DND-41 (cell line): ENCODE results near the gene METTL13.

ENCODE experiments used
- ATAC-seq: fragments of 200-7000 bp; cut with Tn5 transposase; 3 replicates; pipeline ENCODE4 v1.9.1; 2021; ENCODE audit warnings: low read depth; ENCODE audit not compliant: insufficient read depth
- DNase-seq: peaks from one replicate; pipeline ENCODE4 v3.0.0-alpha.2; 2020
- H2AFZ ChIP-seq: 2 replicates; pipeline ENCODE4 v1.6.0; 2012; ENCODE audit warnings: low read depth, low read length
- H3K27ac ChIP-seq: 2 replicates; pipeline ENCODE4 v1.5.1; 2012; ENCODE audit warnings: low read length, inconsistent platforms
- H3K27me3 ChIP-seq: fragments of 200-600 bp; sonication (generic); 2 replicates; pipeline ENCODE4 v1.6.0; 2012; ENCODE audit warnings: low read length, mild to moderate bottlenecking, inconsistent platforms; ENCODE audit not compliant: insufficient read depth, poor library complexity
- H3K36me3 ChIP-seq: 2 replicates; pipeline ENCODE4 v1.5.1; 2012; ENCODE audit warnings: low read length, inconsistent platforms; ENCODE audit not compliant: insufficient read depth
- H3K4me1 ChIP-seq: 2 replicates; pipeline ENCODE4 v1.5.1; 2012; ENCODE audit warnings: mild to moderate bottlenecking, low read length; ENCODE audit not compliant: insufficient read depth
- H3K4me2 ChIP-seq: 2 replicates; pipeline ENCODE4 v1.6.0; 2012; ENCODE audit warnings: mild to moderate bottlenecking, moderate library complexity, low read length, inconsistent platforms; ENCODE audit not compliant: insufficient read depth
- H3K4me3 ChIP-seq, 2 experiments: fragments of 200-600 bp in 1 of 2; shearing (Covaris generic) in 1 of 2; 2 replicates each; pipeline ENCODE4 v1.5.1; 2012 to 2016; ENCODE audit warnings: inconsistent platforms in 2 of 2, low read length in 2 of 2, mild to moderate bottlenecking in 2 of 2, low read depth in 1 of 2, moderate library complexity in 1 of 2
- H3K79me2 ChIP-seq: 2 replicates; pipeline ENCODE4 v1.6.0; 2012; ENCODE audit warnings: low read length, inconsistent platforms; ENCODE audit not compliant: insufficient read depth
- H3K9ac ChIP-seq: 2 replicates; pipeline ENCODE4 v1.6.0; 2012; ENCODE audit warnings: low read depth, mild to moderate bottlenecking, inconsistent platforms, low read length, moderate library complexity
- H3K9me3 ChIP-seq: 2 replicates; pipeline ENCODE4 v1.5.1; 2012; ENCODE audit warnings: low read length, moderate library complexity, mild to moderate bottlenecking, inconsistent platforms; ENCODE audit not compliant: insufficient read depth, severe bottlenecking
- H4K20me1 ChIP-seq: 2 replicates; pipeline ENCODE4 v1.6.0; 2012; ENCODE audit warnings: low read length; ENCODE audit not compliant: insufficient read depth
- EZH2 ChIP-seq: IDR thresholded peaks from 3 replicates; pipeline ENCODE4 v1.6.1; 2012; ENCODE audit warnings: borderline replicate concordance, low read depth, mild to moderate bottlenecking, moderate library complexity, low read length, inconsistent platforms; ENCODE audit not compliant: severe bottlenecking
- TF ChIP-seq, protein P1 (sequence below): IDR thresholded peaks from 2 replicates; pipeline ENCODE4 v1.5.1; 2012; ENCODE audit warnings: borderline replicate concordance, low read length, moderate library complexity, mild to moderate bottlenecking; ENCODE audit not compliant: poor library complexity, severe bottlenecking; ENCODE audit errors: extremely low read depth

The METTL13 gene

DNA sequence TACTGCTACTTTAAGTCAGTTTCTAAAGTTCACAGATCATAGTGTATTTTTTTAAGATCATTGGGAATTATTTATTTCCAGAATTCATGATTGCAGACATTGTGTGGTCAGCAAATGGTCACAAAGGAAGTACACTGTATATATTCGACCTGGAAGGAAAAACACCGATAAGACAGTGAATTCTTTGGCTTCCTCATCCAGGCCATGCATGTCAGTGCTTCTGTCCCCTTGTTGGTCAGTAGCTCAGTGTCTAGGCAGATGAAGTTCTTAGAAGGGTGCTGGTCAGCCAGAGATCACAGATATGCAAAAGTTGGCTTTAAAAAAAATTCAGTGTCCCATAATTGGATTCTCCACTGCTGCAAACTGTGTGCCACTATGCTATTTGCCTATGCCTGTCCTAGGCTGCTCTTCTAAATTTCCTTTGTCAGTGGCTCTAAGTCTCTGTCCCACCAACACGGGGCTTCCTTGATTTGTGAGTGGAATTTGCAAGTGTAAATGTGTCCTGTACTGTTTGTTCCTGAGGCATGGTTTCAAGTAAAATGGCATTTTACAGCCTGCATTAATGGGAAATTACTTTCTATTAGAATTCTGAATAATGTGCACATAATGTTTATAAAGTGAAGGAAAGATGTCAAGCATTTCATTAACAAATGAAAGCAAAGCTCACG lies 27.6 kb upstream of the METTL13 start:
- no peak for TF ChIP-seq EZH2
- TF ChIP-seq, protein P1, sequence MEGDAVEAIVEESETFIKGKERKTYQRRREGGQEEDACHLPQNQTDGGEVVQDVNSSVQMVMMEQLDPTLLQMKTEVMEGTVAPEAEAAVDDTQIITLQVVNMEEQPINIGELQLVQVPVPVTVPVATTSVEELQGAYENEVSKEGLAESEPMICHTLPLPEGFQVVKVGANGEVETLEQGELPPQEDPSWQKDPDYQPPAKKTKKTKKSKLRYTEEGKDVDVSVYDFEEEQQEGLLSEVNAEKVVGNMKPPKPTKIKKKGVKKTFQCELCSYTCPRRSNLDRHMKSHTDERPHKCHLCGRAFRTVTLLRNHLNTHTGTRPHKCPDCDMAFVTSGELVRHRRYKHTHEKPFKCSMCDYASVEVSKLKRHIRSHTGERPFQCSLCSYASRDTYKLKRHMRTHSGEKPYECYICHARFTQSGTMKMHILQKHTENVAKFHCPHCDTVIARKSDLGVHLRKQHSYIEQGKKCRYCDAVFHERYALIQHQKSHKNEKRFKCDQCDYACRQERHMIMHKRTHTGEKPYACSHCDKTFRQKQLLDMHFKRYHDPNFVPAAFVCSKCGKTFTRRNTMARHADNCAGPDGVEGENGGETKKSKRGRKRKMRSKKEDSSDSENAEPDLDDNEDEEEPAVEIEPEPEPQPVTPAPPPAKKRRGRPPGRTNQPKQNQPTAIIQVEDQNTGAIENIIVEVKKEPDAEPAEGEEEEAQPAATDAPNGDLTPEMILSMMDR: no peak
- Histone ChIP-seq H3K27ac (no peak overlapping the region), H3K79me2 (no peaks in the 10 kb centered on the region), H3K4me2 (no peak overlapping the region), H3K36me3 (no peaks in the 10 kb centered on the region), H2AFZ (no peak overlapping the region), H3K9me3 (no peaks in the 10 kb centered on the region), H4K20me1 (no peaks in the 10 kb centered on the region), H3K4me3 (no peak overlapping the region), H3K27me3 (no peaks in the 10 kb centered on the region), H3K9ac (no peak overlapping the region), H3K4me1 (no peaks in the 10 kb centered on the region)
- ATAC-seq (no peak), DNase-seq (no peak)

- Histone ChIP-seq H2AFZ (no peak overlapping the region), H3K9me3 (no peaks in the 10 kb centered on the region), H3K27me3 (no peaks in the 10 kb centered on the region), H4K20me1 (no peaks in the 10 kb centered on the region), H3K4me3 (no peak overlapping the region), H3K36me3 (no peaks in the 10 kb centered on the region), H3K27ac (no peak overlapping the region), H3K9ac (no peak overlapping the region), H3K4me1 (no peaks in the 10 kb centered on the region), H3K4me2 (no peak overlapping the region), H3K79me2 (no peaks in the 10 kb centered on the region)
- ATAC-seq: no peak
- no peak for DNase-seq
- no peak for TF ChIP-seq EZH2
Observed at GRCh38 chr1:171754353-171754705, 27.1 kb upstream of the METTL13 start.

DNA sequence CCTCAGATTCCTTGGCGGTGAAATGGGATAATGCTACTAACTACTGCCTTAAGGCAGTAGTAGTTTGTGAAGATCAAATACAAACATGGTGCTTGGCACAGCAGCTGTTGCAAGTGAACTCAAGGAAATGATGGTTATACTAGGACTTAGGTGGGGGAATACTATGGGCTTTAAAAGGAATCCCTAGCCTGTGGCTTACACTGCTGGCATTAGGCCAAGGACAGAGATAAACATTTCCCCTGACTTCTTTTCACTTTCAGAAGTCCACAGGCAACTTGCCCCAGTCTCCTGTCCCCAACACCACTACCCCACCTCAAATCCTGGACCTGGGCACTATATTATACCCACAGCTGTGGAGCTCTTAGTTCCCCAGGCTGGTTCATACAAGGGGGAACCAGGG lies 26.5 kb upstream of the METTL13 start:
- Histone ChIP-seq H3K9me3 (no peaks in the 10 kb centered on the region), H3K9ac (no peak overlapping the region), H3K4me3 (no peak overlapping the region), H3K4me1 (no peaks in the 10 kb centered on the region), H4K20me1 (no peaks in the 10 kb centered on the region), H3K79me2 (no peaks in the 10 kb centered on the region), H3K27me3 (no peaks in the 10 kb centered on the region), H3K36me3 (no peaks in the 10 kb centered on the region), H2AFZ (no peak overlapping the region), H3K4me2 (no peak overlapping the region), H3K27ac (no peak overlapping the region)
- TF ChIP-seq, protein P1: no peak
- TF ChIP-seq EZH2: no peak
- no peak for DNase-seq
- no peak for ATAC-seq

- H3K9ac ChIP-seq: no peak overlapping the region
- no peaks in the 10 kb centered on the region for H3K9me3 ChIP-seq
- DNase-seq (no peak), ATAC-seq (no peak)
- no peak overlapping the region for H3K27ac ChIP-seq
- TF ChIP-seq, protein P1: no peak
- TF ChIP-seq EZH2: no peak
- no peaks in the 10 kb centered on the region for H4K20me1 ChIP-seq
- no peak overlapping the region for H2AFZ ChIP-seq
- H3K4me1 ChIP-seq: no peaks in the 10 kb centered on the region
- H3K79me2 ChIP-seq: no peaks in the 10 kb centered on the region
- H3K4me2 ChIP-seq: no peak overlapping the region
- H3K4me3 ChIP-seq: no peak overlapping the region
- H3K27me3 ChIP-seq: no peaks in the 10 kb centered on the region
- H3K36me3 ChIP-seq: no peaks in the 10 kb centered on the region
Observed at GRCh38 chr1:171756856-171757255, 24.6 kb upstream of the METTL13 start.
